GM18499 (cell line): ENCODE results near the gene BRD4.

Source experiments
- ATAC-seq: cut with Tn5 transposase; IDR thresholded peaks from one replicate; pipeline ENCODE4 v1.9.1; 2021; ENCODE audit warnings: moderate number of reproducible peaks; ENCODE audit not compliant: insufficient read depth, unreplicated experiment

Gene BRD4

GRCh38 chr19:15332311-15332996 lies at the start of gene BRD4:
Gene BRD4 (minus strand): TSS chr19:15332539. CDS start chr19:15273099, 59,440 bp downstream.
- no peak for ATAC-seq

GRCh38 chr19:15381864-15382263 lies 49.5 kb upstream of the BRD4 start:
- no peak for ATAC-seq

GRCh38 chr19:15381429-15381828 lies 49.1 kb upstream of the BRD4 start:
- ATAC-seq, result no peak

GRCh38 chr19:15379999-15380647 lies 47.8 kb upstream of the BRD4 start:
- ATAC-seq, result peak; percentile 7

- ATAC-seq, result peak; percentile 57
These were observed 47.0 kb upstream of the BRD4 start, which contains the start of gene AKAP8 for GRCh38 chr19:15379083-15379998. Gene AKAP8 (minus strand): TSS chr19:15379787. CDS start chr19:15379731, 56 bp downstream.

GRCh38 chr19:15378534-15379082 lies 46.3 kb upstream of the BRD4 start:
- ATAC-seq, result no peak

- no peak for ATAC-seq
These were observed 42.6 kb upstream of the BRD4 start for GRCh38 chr19:15374796-15375440.

GRCh38 chr19:15374105-15374651 lies 41.8 kb upstream of the BRD4 start:
- no peak for ATAC-seq

GRCh38 chr19:15373644-15374043 lies 41.3 kb upstream of the BRD4 start:
- ATAC-seq, result no peak

- no peak for ATAC-seq
These were observed 40.6 kb upstream of the BRD4 start for GRCh38 chr19:15372891-15373301.

GRCh38 chr19:15372470-15372869 lies 40.1 kb upstream of the BRD4 start:
- no peak for ATAC-seq

GRCh38 chr19:15371786-15372380 lies 39.5 kb upstream of the BRD4 start:
- no peak for ATAC-seq

GRCh38 chr19:15371119-15371518 lies 38.8 kb upstream of the BRD4 start:
- ATAC-seq, result no peak

- ATAC-seq, result no peak
These were observed 37.2 kb upstream of the BRD4 start for GRCh38 chr19:15369594-15369891.

GRCh38 chr19:15368798-15369593 lies 36.7 kb upstream of the BRD4 start:
- no peak for ATAC-seq

- ATAC-seq, result no peak
These were observed 35.8 kb upstream of the BRD4 start for GRCh38 chr19:15368051-15368632.

GRCh38 chr19:15367439-15367838 lies 35.1 kb upstream of the BRD4 start:
- ATAC-seq, result no peak

GRCh38 chr19:15365264-15365663 lies 32.9 kb upstream of the BRD4 start:
- no peak for ATAC-seq
